Muscle of leg (tissue), 11 donors: ENCODE measurements around the gene IL1RL2. TPM values are rescaled to one million over a fixed set of nuclear protein-coding genes. Genes with fewer than 3 reads are reported as not detected.

Source experiments
- DNase-seq: peaks from one replicate; pipeline ENCODE4 v3.0.0; 2013
- H3K27ac ChIP-seq: one replicate; pipeline ENCODE4 v1.5.1; 2013; ENCODE audit warnings: mild to moderate bottlenecking, low read length, control low read depth
- H3K27me3 ChIP-seq: one replicate; pipeline ENCODE4 v1.6.1; 2013; ENCODE audit warnings: low read length; ENCODE audit not compliant: control insufficient read depth, insufficient read depth
- H3K36me3 ChIP-seq: one replicate; pipeline ENCODE4 v1.6.1; 2013; ENCODE audit warnings: low read length; ENCODE audit not compliant: control insufficient read depth, insufficient read depth
- H3K4me1 ChIP-seq: one replicate; pipeline ENCODE4 v1.6.1; 2013; ENCODE audit warnings: low read length; ENCODE audit not compliant: control insufficient read depth, insufficient read depth
- H3K4me3 ChIP-seq: one replicate; pipeline ENCODE4 v1.5.1; 2013; ENCODE audit warnings: low read length, control low read depth
- H3K9me3 ChIP-seq: replicated peaks from 2 replicates; pipeline ENCODE4 v1.6.1; 2013; ENCODE audit warnings: low read depth, low read length; ENCODE audit not compliant: control insufficient read depth
- WGBS: methylation state at CpG from one replicate; pipeline ENCODE4 v1.1.5; 2013; ENCODE audit warnings: missing lambda C conversion rate; ENCODE audit not compliant: insufficient coverage; 5-methylcytosine and 5-hydroxymethylcytosine counted together
- polyA plus RNA-seq, 8 donors: library from polyadenylated mRNA; unstranded; fragments of 120-200 nt; gene quantifications; one replicate each; pipeline versions ENCODE4 v1.2.1 to v1.2.3, GENCODE V29; 2013; ENCODE audit warnings: inconsistent platforms in 1 of 8, low replicate concordance in 1 of 8; ENCODE audit not compliant: insufficient read length in 8 of 8, insufficient read depth in 1 of 8
- total RNA-seq: library from RNA; stranded (reverse); fragments of 120-200 nt; gene quantifications from one replicate; pipeline ENCODE4 v1.2.4, GENCODE V29; 2013

The IL1RL2 gene
- total and polyA plus RNA-seq, 9 donors: 0.14 to 0.73 (median 0.23) TPM

GRCh38 chr2:102237176-102237575 is 50.4 kb downstream of the IL1RL2 start:
- Histone ChIP-seq H3K4me1 (peaks cover 2% of the 10 kb centered on the region), H3K27ac (no peak overlapping the region)

GRCh38 chr2:102238039-102238756 is 51.4 kb downstream of the IL1RL2 start:
- Histone ChIP-seq H3K27ac (no peak overlapping the region), H3K9me3 (no peaks in the 10 kb centered on the region), H3K4me3 (no peak overlapping the region), H3K27me3 (no peaks in the 10 kb centered on the region), H3K36me3 (no peaks in the 10 kb centered on the region), H3K4me1 (peaks cover 2% of the 10 kb centered on the region)
- DNase-seq: no peak
- no CpG with 5 or more reads among the region's 10 CpGs for WGBS

More at GRCh38 chr2:102237176-102237575, 50.4 kb downstream of the IL1RL2 start:
- Histone ChIP-seq H3K4me3 (no peak overlapping the region), H3K36me3 (no peaks in the 10 kb centered on the region), H3K27me3 (no peaks in the 10 kb centered on the region), H3K9me3 (no peaks in the 10 kb centered on the region)
- DNase-seq: no peak
- 79% methylated on average over 7 of the region's 11 CpGs for WGBS

GRCh38 chr2:102238778-102239177 is 52.0 kb downstream of the IL1RL2 start:
- DNase-seq: no peak
- Histone ChIP-seq H3K27ac (no peak overlapping the region), H3K36me3 (no peaks in the 10 kb centered on the region), H3K4me3 (no peak overlapping the region), H3K4me1 (peaks cover 2% of the 10 kb centered on the region), H3K9me3 (no peaks in the 10 kb centered on the region), H3K27me3 (no peaks in the 10 kb centered on the region)
- 100% methylated on average over 2 of the region's 2 CpGs for WGBS

- Histone ChIP-seq H3K4me1 (peaks cover 2% of the 10 kb centered on the region), H3K27ac (no peak overlapping the region), H3K9me3 (no peaks in the 10 kb centered on the region), H3K36me3 (no peaks in the 10 kb centered on the region), H3K4me3 (no peak overlapping the region), H3K27me3 (no peaks in the 10 kb centered on the region)
- 95% methylated on average over 4 of the region's 7 CpGs for WGBS
- no peak for DNase-seq
Observed at GRCh38 chr2:102239344-102239743, 52.5 kb downstream of the IL1RL2 start.

- Histone ChIP-seq H3K36me3 (no peaks in the 10 kb centered on the region), H3K27ac (peak overlapping the region; percentile 33), H3K9me3 (no peaks in the 10 kb centered on the region), H3K27me3 (no peaks in the 10 kb centered on the region), H3K4me1 (peaks cover 5% of the 10 kb centered on the region), H3K4me3 (no peak overlapping the region)
- WGBS: 3% methylated on average over 11 of the region's 22 CpGs
- DNase-seq: peak; percentile 93
Observed at GRCh38 chr2:102240640-102241370, 54.0 kb downstream of the IL1RL2 start.

GRCh38 chr2:102241616-102242305 is 54.9 kb downstream of the IL1RL2 start:
- H3K9me3 ChIP-seq: no peaks in the 10 kb centered on the region
- WGBS: 92% methylated on average over 2 of the region's 6 CpGs
- H3K36me3 ChIP-seq: no peaks in the 10 kb centered on the region
- H3K4me3 ChIP-seq: no peak overlapping the region
- H3K4me1 ChIP-seq: peaks cover 5% of the 10 kb centered on the region
- H3K27me3 ChIP-seq: no peaks in the 10 kb centered on the region
- no peak overlapping the region for H3K27ac ChIP-seq
- no peak for DNase-seq

- Histone ChIP-seq H3K27ac (no peak overlapping the region), H3K9me3 (no peaks in the 10 kb centered on the region), H3K27me3 (peaks cover 9% of the 10 kb centered on the region), H3K4me1 (peaks cover 4% of the 10 kb centered on the region), H3K36me3 (no peaks in the 10 kb centered on the region), H3K4me3 (no peak overlapping the region)
- DNase-seq: peak; percentile 68
- WGBS: 42% methylated on average over 20 of the region's 27 CpGs
Observed at GRCh38 chr2:102245266-102246151, 58.7 kb downstream of the IL1RL2 start.

GRCh38 chr2:102250278-102250821 is 63.5 kb downstream of the IL1RL2 start:
- H3K27me3 ChIP-seq: peaks cover 27% of the 10 kb centered on the region
- no peak overlapping the region for H3K27ac ChIP-seq
- 77% methylated on average over 35 of the region's 37 CpGs for whole genome bisulfite sequencing
- H3K36me3 ChIP-seq: no peaks in the 10 kb centered on the region
- peaks cover 7% of the 10 kb centered on the region for H3K4me1 ChIP-seq
- H3K9me3 ChIP-seq: no peaks in the 10 kb centered on the region
- DNase-seq: no peak
- no peak overlapping the region for H3K4me3 ChIP-seq

GRCh38 chr2:102251042-102251848 is 64.4 kb downstream of the IL1RL2 start:
- Histone ChIP-seq H3K9me3 (no peaks in the 10 kb centered on the region), H3K36me3 (no peaks in the 10 kb centered on the region), H3K27me3 (peaks cover 27% of the 10 kb centered on the region), H3K4me3 (peak overlapping the region; percentile 45), H3K4me1 (peaks cover 6% of the 10 kb centered on the region), H3K27ac (no peak overlapping the region)
- under 1% methylated on average over 42 of the region's 52 CpGs for WGBS
- DNase-seq: peak; percentile 37
